Brain microvascular endothelial cell (primary cell): ENCODE measurements around the gene HYAL3.
A peak's percentile ranks its signal among the peaks of the same experiment; 100 is the strongest.

Experiments used
- DNase-seq: peaks from one replicate; pipeline ENCODE4 v3.0.0-alpha.2; 2020
- H3K27ac ChIP-seq: fragments of 250-450 bp; sonication (Bioruptor Pico); 2 replicates; pipeline ENCODE4 v1.5.1; 2020; ENCODE audit warnings: mild to moderate bottlenecking, moderate library complexity
- H3K27me3 ChIP-seq: fragments of 250-450 bp; sonication (Bioruptor Pico); replicated peaks from 2 replicates; pipeline ENCODE4 v1.5.1; 2020; ENCODE audit warnings: mild to moderate bottlenecking
- H3K36me3 ChIP-seq: fragments of 250-450 bp; sonication (Bioruptor Pico); replicated peaks from 2 replicates; pipeline ENCODE4 v1.5.1; 2020; ENCODE audit warnings: mild to moderate bottlenecking
- H3K4me3 ChIP-seq: 2 replicates; pipeline ENCODE4 v1.5.1; 2011; ENCODE audit warnings: low read depth, mild to moderate bottlenecking, control low read depth, low read length, moderate library complexity
- CTCF ChIP-seq: IDR thresholded peaks from 2 replicates; pipeline ENCODE4 v1.5.1; 2011; ENCODE audit warnings: low read depth, mild to moderate bottlenecking, moderate library complexity, low read length, control low read depth, inconsistent platforms; ENCODE audit errors: missing control alignments
- in situ Hi-C: cut with HindIII; loops from 2 replicates; pipeline ENCODE4 v1.10.0; 2017; ENCODE audit warnings: low sequenced_read_pairs, low pct_ligation_motif_present

Gene HYAL3

GRCh38 chr3:50268703-50269451, 30.3 kb downstream of the HYAL3 start, which contains the start of gene SEMA3B:
TSS of gene SEMA3B (plus strand) at chr3:50269147. CDS start at chr3:50269241, 94 bp downstream.
- H3K4me3 ChIP-seq: no peak within 1 kb of the TSS
- in situ Hi-C loops: no loop called here
- DNase-seq: no peak
- H3K27me3 ChIP-seq: peaks cover 6% of the 10 kb centered on the region
- no peak within 1 kb of the TSS for H3K27ac ChIP-seq
- no peaks in the 10 kb centered on the region for H3K36me3 ChIP-seq
- no peak for TF ChIP-seq CTCF

GRCh38 chr3:50268276-50268675, 30.9 kb downstream of the HYAL3 start:
- peaks cover under 1% of the 10 kb centered on the region for H3K27me3 ChIP-seq
- DNase-seq: no peak
- H3K27ac ChIP-seq: no peak overlapping the region
- in situ Hi-C loops: no loop called here
- no peak for TF ChIP-seq CTCF
- H3K4me3 ChIP-seq: no peak overlapping the region
- no peaks in the 10 kb centered on the region for H3K36me3 ChIP-seq

GRCh38 chr3:50267280-50267913, 31.8 kb downstream of the HYAL3 start:
- Histone ChIP-seq H3K27ac (no peak overlapping the region), H3K36me3 (no peaks in the 10 kb centered on the region), H3K4me3 (peak overlapping the region; percentile 48), H3K27me3 (no peaks in the 10 kb centered on the region)
- in situ Hi-C loops: no loop called here
- no peak for TF ChIP-seq CTCF
- no peak for DNase-seq

- Histone ChIP-seq H3K36me3 (no peaks in the 10 kb centered on the region), H3K4me3 (peak overlapping the region; percentile 48), H3K27me3 (no peaks in the 10 kb centered on the region), H3K27ac (no peak overlapping the region)
- in situ Hi-C loops: no loop called here
- DNase-seq: no peak
- no peak for TF ChIP-seq CTCF
Observed at GRCh38 chr3:50266836-50267235, 32.4 kb downstream of the HYAL3 start.

GRCh38 chr3:50266017-50266416, 33.2 kb downstream of the HYAL3 start:
- Histone ChIP-seq H3K27me3 (no peaks in the 10 kb centered on the region), H3K4me3 (no peak overlapping the region), H3K36me3 (no peaks in the 10 kb centered on the region), H3K27ac (no peak overlapping the region)
- in situ Hi-C loops: no loop called here
- DNase-seq: no peak
- TF ChIP-seq CTCF: no peak
